HepG2 (cell line): ENCODE measurements around the gene NOXO1. TPM values are rescaled to one million over a fixed set of nuclear protein-coding genes. Genes with fewer than 3 reads are reported as not detected.

Experiments used
- BHLHE40 ChIP-seq: IDR thresholded peaks from 2 replicates; pipeline ENCODE4 v1.6.1; 2011; ENCODE audit warnings: low read length, improper control_type of control experiment
- MAX ChIP-seq: IDR thresholded peaks from 2 replicates; pipeline ENCODE4 v1.6.1; 2012; ENCODE audit warnings: inconsistent platforms
- MYC ChIP-seq: sonication (generic); formaldehyde crosslinking; IDR thresholded peaks from 2 replicates; pipeline ENCODE4 v1.9.0; 2021; ENCODE audit warnings: missing genetic modification reagents, borderline replicate concordance
- NFYB ChIP-seq: sonication (generic); formaldehyde crosslinking; IDR thresholded peaks from 2 replicates; pipeline ENCODE4 v1.4.0; 2020; ENCODE audit warnings: missing genetic modification reagents
- THAP7 ChIP-seq: sonication (generic); formaldehyde crosslinking; IDR thresholded peaks from 2 replicates; pipeline ENCODE4 v1.8.1; 2023; ENCODE audit warnings: mild to moderate bottlenecking, missing genetic modification reagents
- ZBTB38 ChIP-seq: sonication (generic); formaldehyde crosslinking; IDR thresholded peaks from 2 replicates; pipeline ENCODE4 v1.5.1; 2020; ENCODE audit warnings: mild to moderate bottlenecking, missing genetic modification reagents
- ZNF687 ChIP-seq: sonication (generic); formaldehyde crosslinking; IDR thresholded peaks from 2 replicates; pipeline ENCODE4 v1.5.1; 2020; ENCODE audit warnings: mild to moderate bottlenecking, missing genetic modification reagents, moderate library complexity
- polyA plus RNA-seq, 8 experiments: library from polyadenylated mRNA; depleted of rRNA in 3 of 8; stranded (reverse) in 7 of 8; unstranded in 1 of 8; fragments of >200 nt; fragmentation: Illumina TruSeq in 4 of 8; extraction: Trizol in 4 of 8; gene quantifications; 2 replicates each; pipeline versions ENCODE4 v1.2.1 to v1.2.3, GENCODE V29; 2011 to 2016; ENCODE audit warnings: low read depth in 4 of 8, missing spikeins in 1 of 8, mixed read lengths in 1 of 8; ENCODE audit not compliant: insufficient read depth in 1 of 8
- total RNA-seq, 5 experiments: library from RNA; depleted of rRNA; stranded (reverse); fragments of >200 nt; fragmentation: Illumina TruSeq; extraction: Trizol; gene quantifications; 2 replicates each; pipeline ENCODE4 v1.2.3, GENCODE V29; 2016; ENCODE audit warnings: low read depth in 1 of 5

NOXO1 gene
- total and polyA plus RNA-seq, 2 of the 13 experiments (the other 11 are each of a cell fraction or from before 2014, with no cell fraction given): 0.69 to 1.4 TPM

GRCh38 chr16:1991135-1991551 lies 9.9 kb upstream of the NOXO1 start (continued):
- TF ChIP-seq ZNF687 (CRISPR knock-in tag) (peak; percentile 53), BHLHE40 (0 out of 2 replicates have a peak, but pooled peaks have one; percentile 19), MAX (peak; percentile 51), MYC (CRISPR knock-in tag) (0 out of 2 replicates have a peak, but pooled peaks have one; percentile 7), ZBTB38 (no peak), THAP7 (CRISPR knock-in tag) (no peak), NFYB (CRISPR knock-in tag) (no peak)
